DMS53 treated with DMSO at 0.1 percent for 48 hours (cell line): Measurements from ENCODE around the gene UBE2J1.

Experiments used
- DNase-seq: peaks from one replicate; lab custom pipeline; 2025; ENCODE audit not compliant: unreplicated experiment; lab: John Stamatoyannopoulos, UW

Gene UBE2J1

GRCh38 chr6:89291256-89291819, 61.2 kb downstream of the UBE2J1 start:
- peak; percentile 3 for DNase-seq

- peak; percentile 15 for DNase-seq
Measured at GRCh38 chr6:89290401-89291155, 61.9 kb downstream of the UBE2J1 start.

GRCh38 chr6:89289710-89290109, 62.8 kb downstream of the UBE2J1 start:
- no peak for DNase-seq

GRCh38 chr6:89287351-89288028, 65.0 kb downstream of the UBE2J1 start:
- no peak for DNase-seq

- no peak for DNase-seq
Measured at GRCh38 chr6:89286516-89286915, 66.0 kb downstream of the UBE2J1 start.

- DNase-seq: no peak
Measured at GRCh38 chr6:89284963-89285735, 67.4 kb downstream of the UBE2J1 start.

GRCh38 chr6:89284081-89284480, 68.4 kb downstream of the UBE2J1 start:
- DNase-seq: no peak

- no peak for DNase-seq
Measured at GRCh38 chr6:89282749-89283148, 69.8 kb downstream of the UBE2J1 start.

- DNase-seq: no peak
Measured at GRCh38 chr6:89281779-89282246, 70.7 kb downstream of the UBE2J1 start.

- no peak for DNase-seq
Measured at GRCh38 chr6:89278956-89279355, 73.6 kb downstream of the UBE2J1 start.
